22Rv1 (cell line): ENCODE measurements around the gene ZBTB48.

ENCODE experiments used
- ZFX ChIP-seq: fragments of 450-650 bp; IDR thresholded peaks from 2 replicates; pipeline ENCODE4 v1.6.1; 2017; ENCODE audit warnings: antibody characterized with exemption, borderline replicate concordance
- TF ChIP-seq, protein P1 (sequence below): fragments of 450-650 bp; IDR thresholded peaks from 2 replicates; pipeline ENCODE4 v1.5.1; 2017; ENCODE audit warnings: mild to moderate bottlenecking

DNA sequence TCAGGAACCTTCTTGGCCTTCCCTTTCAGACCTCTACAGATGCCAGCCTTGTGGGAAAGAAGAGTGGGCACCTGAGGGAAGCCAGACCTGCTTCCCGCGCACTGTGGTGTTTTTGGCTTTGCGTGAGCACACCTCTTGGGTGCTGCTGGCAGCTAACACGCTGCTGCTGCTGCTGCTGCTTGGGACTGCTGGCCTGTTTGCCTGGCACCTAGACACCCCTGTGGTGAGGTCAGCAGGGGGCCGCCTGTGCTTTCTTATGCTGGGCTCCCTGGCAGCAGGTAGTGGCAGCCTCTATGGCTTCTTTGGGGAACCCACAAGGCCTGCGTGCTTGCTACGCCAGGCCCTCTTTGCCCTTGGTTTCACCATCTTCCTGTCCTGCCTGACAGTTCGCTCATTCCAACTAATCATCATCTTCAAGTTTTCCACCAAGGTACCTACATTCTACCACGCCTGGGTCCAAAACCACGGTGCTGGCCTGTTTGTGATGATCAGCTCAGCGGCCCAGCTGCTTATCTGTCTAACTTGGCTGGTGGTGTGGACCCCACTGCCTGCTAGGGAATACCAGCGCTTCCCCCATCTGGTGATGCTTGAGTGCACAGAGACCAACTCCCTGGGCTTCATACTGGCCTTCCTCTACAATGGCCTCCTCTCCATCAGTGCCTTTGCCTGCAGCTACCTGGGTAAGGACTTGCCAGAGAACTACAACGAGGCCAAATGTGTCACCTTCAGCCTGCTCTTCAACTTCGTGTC is 995 bp upstream of the ZBTB48 start:
- TF ChIP-seq, protein P1, sequence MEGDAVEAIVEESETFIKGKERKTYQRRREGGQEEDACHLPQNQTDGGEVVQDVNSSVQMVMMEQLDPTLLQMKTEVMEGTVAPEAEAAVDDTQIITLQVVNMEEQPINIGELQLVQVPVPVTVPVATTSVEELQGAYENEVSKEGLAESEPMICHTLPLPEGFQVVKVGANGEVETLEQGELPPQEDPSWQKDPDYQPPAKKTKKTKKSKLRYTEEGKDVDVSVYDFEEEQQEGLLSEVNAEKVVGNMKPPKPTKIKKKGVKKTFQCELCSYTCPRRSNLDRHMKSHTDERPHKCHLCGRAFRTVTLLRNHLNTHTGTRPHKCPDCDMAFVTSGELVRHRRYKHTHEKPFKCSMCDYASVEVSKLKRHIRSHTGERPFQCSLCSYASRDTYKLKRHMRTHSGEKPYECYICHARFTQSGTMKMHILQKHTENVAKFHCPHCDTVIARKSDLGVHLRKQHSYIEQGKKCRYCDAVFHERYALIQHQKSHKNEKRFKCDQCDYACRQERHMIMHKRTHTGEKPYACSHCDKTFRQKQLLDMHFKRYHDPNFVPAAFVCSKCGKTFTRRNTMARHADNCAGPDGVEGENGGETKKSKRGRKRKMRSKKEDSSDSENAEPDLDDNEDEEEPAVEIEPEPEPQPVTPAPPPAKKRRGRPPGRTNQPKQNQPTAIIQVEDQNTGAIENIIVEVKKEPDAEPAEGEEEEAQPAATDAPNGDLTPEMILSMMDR, result no peak
- no peak for TF ChIP-seq ZFX
